ENCODE data around the gene EFNA5.

The EFNA5 gene

GRCh38 chr5:107484281-107484680, 186.5 kb downstream of the EFNA5 start:
- DNase-seq (ENCODE audit: low read depth), result no peak

GRCh38 chr5:107483231-107484024, 187.3 kb downstream of the EFNA5 start:
- no peak for DNase-seq (ENCODE audit: low read depth)

GRCh38 chr5:107478068-107478641, 192.6 kb downstream of the EFNA5 start:
- no peak for DNase-seq (ENCODE audit: low read depth)

GRCh38 chr5:107477492-107477891, 193.2 kb downstream of the EFNA5 start:
- no peak for DNase-seq (ENCODE audit: low read depth)

- DNase-seq (ENCODE audit: low read depth), result no peak
Observed at GRCh38 chr5:107476783-107477182, 194.0 kb downstream of the EFNA5 start.

GRCh38 chr5:107474716-107475489, 195.8 kb downstream of the EFNA5 start:
- no peak for DNase-seq (ENCODE audit: low read depth)

- DNase-seq (ENCODE audit: low read depth), result no peak
Observed at GRCh38 chr5:107474361-107474715, 196.4 kb downstream of the EFNA5 start.

GRCh38 chr5:107472620-107473064, 198.1 kb downstream of the EFNA5 start:
- no peak for DNase-seq (ENCODE audit: low read depth)

- no peak for DNase-seq (ENCODE audit: low read depth)
Observed at GRCh38 chr5:107470295-107470582, 200.5 kb downstream of the EFNA5 start.

- DNase-seq (ENCODE audit: low read depth), result no peak
Observed at GRCh38 chr5:107469485-107470294, 201.0 kb downstream of the EFNA5 start.

GRCh38 chr5:107469064-107469463, 201.7 kb downstream of the EFNA5 start:
- no peak for DNase-seq (ENCODE audit: low read depth)

GRCh38 chr5:107468276-107468675, 202.5 kb downstream of the EFNA5 start:
- no peak for DNase-seq (ENCODE audit: low read depth)

GRCh38 chr5:107467137-107467932, 203.4 kb downstream of the EFNA5 start:
- no peak for DNase-seq (ENCODE audit: low read depth)

GRCh38 chr5:107466233-107466769, 204.4 kb downstream of the EFNA5 start:
- DNase-seq (ENCODE audit: low read depth), result no peak

- no peak for DNase-seq (ENCODE audit: low read depth)
Observed at GRCh38 chr5:107464876-107465275, 205.9 kb downstream of the EFNA5 start.

GRCh38 chr5:107464416-107464815, 206.3 kb downstream of the EFNA5 start:
- DNase-seq (ENCODE audit: low read depth), result no peak

- no peak for DNase-seq (ENCODE audit: low read depth)
Observed at GRCh38 chr5:107463731-107464130, 207.0 kb downstream of the EFNA5 start.

- no peak for DNase-seq (ENCODE audit: low read depth)
Observed at GRCh38 chr5:107461770-107462169, 209.0 kb downstream of the EFNA5 start.

GRCh38 chr5:107460789-107461188, 209.9 kb downstream of the EFNA5 start:
- DNase-seq (ENCODE audit: low read depth), result no peak

- DNase-seq (ENCODE audit: low read depth), result no peak
Observed at GRCh38 chr5:107459605-107460004, 211.1 kb downstream of the EFNA5 start.

- DNase-seq (ENCODE audit: low read depth), result no peak
Observed at GRCh38 chr5:107458322-107458721, 212.4 kb downstream of the EFNA5 start.
